ENCODE data around the gene NMU. TPM values are rescaled to one million over a fixed set of nuclear protein-coding genes. Genes with fewer than 3 reads are reported as not detected.
"Not testable (repeated sequence)": the region's sequence is repeated elsewhere in the genome, so short reads cannot be mapped to it uniquely, and the experiment has no call there.

The NMU gene
- 4.7 and 8.5 TPM in 2 replicates for total RNA-seq (2022)
- percentile 35 among the genes with signal in this experiment for Bru-seq, nascent RNA
- percentile 18 among the genes with signal in this experiment for BruChase-seq, experiment 1, labeled RNA remaining after a 6-hour chase
- BruChase-seq, experiment 2, labeled RNA remaining after a 2-hour chase = percentile 23 among the genes with signal in this experiment
- long read RNA-seq, transcript NMU-201 (10 exons, 816 nt) = major isoform, 6 of 7 reads
- long read RNA-seq, partial matches to known transcripts = 0 of 7 reads
- long read RNA-seq, other reads (novel, unspliced or antisense) = 1 of 7 reads

- TSS peak; percentile 38 for BruUV-seq (replicated peaks)
- Mint-ChIP-seq H3K9me3 (ENCODE audit: unreplicated experiment) (no peaks in the 10 kb centered on the region), H3K36me3 (ENCODE audit: insufficient read depth, unreplicated experiment) (no peaks in the 10 kb centered on the region), H3K4me1 (ENCODE audit: insufficient read depth, unreplicated experiment) (peaks cover 23% of the 10 kb centered on the region), H3K4me3 (ENCODE audit: unreplicated experiment) (peak within 1 kb of the TSS; percentile 71), H3K27me3 (ENCODE audit: insufficient read depth, unreplicated experiment) (no peaks in the 10 kb centered on the region), H3K27ac (ENCODE audit: low read depth, unreplicated experiment) (no peak within 1 kb of the TSS)
- peak; percentile 82 for DNase-seq (ENCODE audit: unreplicated experiment)
- intact Hi-C loops (cut with micrococcal nuclease) = loop anchor here (1.0 to 10.0 kb wide), 3 partner anchors 91 to 191 kb away; no protein-coding TSS in a partner anchor
- ChIA-PET CTCF (interaction anchor here (0.7 to 4.9 kb wide), 12 partner anchors 21 to 289 kb away, joined by 3 to 32 read pairs (median 4); no protein-coding TSS in a partner anchor), POLR2A (interaction anchor here (1.0 to 3.2 kb wide), 5 partner anchors 27 to 287 kb away, joined by 3 to 21 read pairs (median 4); partner anchors contain the start of gene CLOCK)
- peak; percentile 17 for TF ChIP-seq CTCF (IDR thresholded peaks at IDR 0.05; ENCODE audit: unreplicated experiment)
Measured at GRCh38 chr4:55635741-55636655, at the start of gene NMU. Gene NMU, minus strand, starts transcription at chr4:55636298. Its CDS starts 106 bp downstream, at chr4:55636192.

GRCh38 chr4:55684276-55684675, 48.2 kb upstream of the NMU start:
- H3K27me3 Mint-ChIP-seq (ENCODE audit: insufficient read depth, unreplicated experiment) = no peaks in the 10 kb centered on the region
- no peaks in the 10 kb centered on the region for H3K36me3 Mint-ChIP-seq (ENCODE audit: insufficient read depth, unreplicated experiment)
- no TSS peak for BruUV-seq (replicated peaks)
- ChIA-PET POLR2A (no interaction called here), CTCF (interaction anchor here (0.7 to 1.1 kb wide), 2 partner anchors 53 to 428 kb away, joined by 3 read pairs; no protein-coding TSS in a partner anchor)
- no peaks in the 10 kb centered on the region for H3K4me1 Mint-ChIP-seq (ENCODE audit: insufficient read depth, unreplicated experiment)
- DNase-seq (ENCODE audit: unreplicated experiment) = no peak
- no peaks in the 10 kb centered on the region for H3K9me3 Mint-ChIP-seq (ENCODE audit: unreplicated experiment)
- no peak for TF ChIP-seq CTCF (IDR thresholded peaks at IDR 0.05; ENCODE audit: unreplicated experiment)
- H3K4me3 Mint-ChIP-seq (ENCODE audit: unreplicated experiment) = no peak overlapping the region
- no peak overlapping the region for H3K27ac Mint-ChIP-seq (ENCODE audit: low read depth, unreplicated experiment)
- intact Hi-C loops (cut with micrococcal nuclease) = no loop called here

- H3K36me3 Mint-ChIP-seq (ENCODE audit: insufficient read depth, unreplicated experiment); DNase-seq (ENCODE audit: unreplicated experiment); H3K4me1 Mint-ChIP-seq (ENCODE audit: insufficient read depth, unreplicated experiment); H3K9me3 Mint-ChIP-seq (ENCODE audit: unreplicated experiment); H3K4me3 Mint-ChIP-seq (ENCODE audit: unreplicated experiment); H3K27me3 Mint-ChIP-seq (ENCODE audit: insufficient read depth, unreplicated experiment); POLR2A ChIA-PET; H3K27ac Mint-ChIP-seq (ENCODE audit: low read depth, unreplicated experiment); intact Hi-C loops (cut with micrococcal nuclease); BruUV-seq (replicated peaks); CTCF ChIA-PET: not testable (repeated sequence)
Measured at GRCh38 chr4:55682797-55683196, 46.7 kb upstream of the NMU start.

GRCh38 chr4:55682295-55682694, 46.2 kb upstream of the NMU start:
- CTCF ChIA-PET = no interaction called here
- no peak overlapping the region for H3K27ac Mint-ChIP-seq (ENCODE audit: low read depth, unreplicated experiment)
- H3K27me3 Mint-ChIP-seq (ENCODE audit: insufficient read depth, unreplicated experiment) = no peaks in the 10 kb centered on the region
- BruUV-seq (replicated peaks) = no TSS peak
- no peaks in the 10 kb centered on the region for H3K36me3 Mint-ChIP-seq (ENCODE audit: insufficient read depth, unreplicated experiment)
- no peaks in the 10 kb centered on the region for H3K4me1 Mint-ChIP-seq (ENCODE audit: insufficient read depth, unreplicated experiment)
- H3K9me3 Mint-ChIP-seq (ENCODE audit: unreplicated experiment) = no peaks in the 10 kb centered on the region
- POLR2A ChIA-PET = no interaction called here
- no peak for DNase-seq (ENCODE audit: unreplicated experiment)
- TF ChIP-seq CTCF (IDR thresholded peaks at IDR 0.05; ENCODE audit: unreplicated experiment) = no peak
- no peak overlapping the region for H3K4me3 Mint-ChIP-seq (ENCODE audit: unreplicated experiment)
- intact Hi-C loops (cut with micrococcal nuclease) = no loop called here
